ENCODE measurements around the gene DEPDC1B.
"Not testable (repeated sequence)": the region's sequence is repeated elsewhere in the genome, so short reads cannot be mapped to it uniquely, and the experiment has no call there.

The DEPDC1B gene

DNA sequence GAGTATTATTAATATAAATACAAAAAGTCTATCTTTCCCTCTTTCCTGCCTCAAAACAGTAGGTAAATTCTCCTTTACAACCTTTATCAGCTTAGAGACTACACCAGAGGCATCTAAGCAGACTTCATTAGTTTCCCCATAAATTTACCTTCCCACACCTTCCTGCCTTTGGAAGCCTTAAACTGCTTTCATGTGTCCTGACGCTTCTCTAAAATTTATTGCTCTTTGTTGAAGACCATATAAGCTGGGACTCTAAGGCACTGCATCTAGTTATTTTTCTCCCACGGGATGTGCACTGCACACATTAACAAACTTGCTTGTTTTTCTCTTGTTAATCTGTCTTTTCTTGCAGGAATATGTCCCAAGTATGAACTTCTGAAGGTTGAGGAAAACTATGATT is 51.8 kb downstream of the DEPDC1B start:
- no peak for DNase-seq (ENCODE audit: low spot score)

- DNase-seq (ENCODE audit: low spot score) = no peak
These were observed 59.1 kb downstream of the DEPDC1B start for GRCh38 chr5:60640901-60641300.

DNA sequence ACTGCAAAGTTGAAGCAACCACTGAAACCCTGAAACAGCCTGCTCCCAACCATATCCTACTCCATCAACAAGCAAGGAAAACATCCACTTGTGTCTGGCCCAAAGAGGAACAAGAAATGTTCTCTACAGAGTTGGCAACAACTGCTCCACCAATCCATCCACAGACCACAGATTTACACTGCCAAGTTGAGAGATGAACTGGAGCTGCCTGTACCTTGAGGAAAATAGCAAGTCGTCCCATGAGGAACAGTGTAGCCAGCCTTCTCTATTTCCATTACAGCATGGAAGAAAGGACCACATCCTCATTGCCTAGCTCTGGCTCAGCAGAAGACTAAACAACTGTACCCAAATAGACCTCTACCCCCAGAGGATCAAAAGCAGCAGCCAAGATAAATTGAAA is 60.4 kb downstream of the DEPDC1B start:
- no peak for DNase-seq (ENCODE audit: low spot score)

DNA sequence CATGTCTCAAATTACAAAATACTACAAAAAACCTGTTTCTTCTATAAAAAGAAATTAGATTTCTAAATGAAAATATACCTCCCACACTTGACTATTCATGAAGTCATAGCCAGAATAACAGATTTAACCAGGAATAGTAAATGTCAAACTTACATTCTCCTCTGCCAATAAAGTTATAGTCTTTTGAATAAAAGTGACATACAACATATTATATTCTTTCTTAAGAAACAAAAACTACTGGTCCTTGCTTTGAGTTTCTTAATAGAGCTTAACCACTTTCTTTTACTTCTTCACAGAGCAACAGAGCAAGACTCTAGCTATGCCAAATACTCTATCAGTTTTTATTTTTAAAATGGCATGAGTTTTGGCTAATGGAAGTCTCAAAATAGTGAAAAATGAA is 61.7 kb downstream of the DEPDC1B start:
- DNase-seq (ENCODE audit: low spot score) = no peak

DNA sequence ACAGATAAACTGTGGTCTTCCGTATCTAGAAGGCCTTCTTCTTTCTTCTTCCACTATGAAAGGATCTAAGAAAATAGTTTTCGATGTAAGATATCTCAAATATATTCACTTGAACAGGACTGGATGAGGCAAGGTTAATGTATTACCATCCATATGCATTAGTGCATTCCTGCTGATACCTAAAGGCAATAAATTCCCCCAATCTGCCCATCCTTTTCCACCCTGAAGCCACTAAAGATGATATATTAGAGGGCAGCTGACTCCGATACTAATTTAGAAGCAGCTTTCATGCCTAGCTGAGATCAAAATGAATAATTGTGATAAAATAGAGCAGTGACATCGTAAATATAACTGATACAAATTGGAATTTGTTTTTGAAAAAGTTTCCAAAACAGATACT is 63.3 kb downstream of the DEPDC1B start:
- no peak for DNase-seq (ENCODE audit: low spot score)

GRCh38 chr5:60636001-60636400 is 64.0 kb downstream of the DEPDC1B start:
- no peak for DNase-seq (ENCODE audit: low spot score)

DNA sequence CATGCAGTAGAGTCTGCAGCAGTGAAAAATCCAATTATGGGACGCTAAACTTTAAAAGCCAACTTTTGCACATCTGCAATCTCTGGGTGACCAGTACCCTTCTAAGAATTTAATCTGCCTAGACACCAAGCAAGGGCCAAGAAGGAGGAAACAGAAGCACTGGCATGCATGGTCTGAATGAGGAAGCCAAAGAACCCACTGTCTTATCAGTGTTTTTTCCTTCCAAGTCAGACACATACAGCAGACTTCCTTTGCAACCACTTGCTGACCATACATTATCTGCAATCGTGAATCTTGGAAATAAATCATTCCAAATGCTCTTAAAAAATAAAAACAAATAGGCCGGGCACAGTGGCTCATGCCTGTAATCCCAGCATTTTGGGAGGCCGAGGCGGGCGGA is 65.9 kb downstream of the DEPDC1B start:
- DNase-seq (ENCODE audit: low spot score) = no peak

DNA sequence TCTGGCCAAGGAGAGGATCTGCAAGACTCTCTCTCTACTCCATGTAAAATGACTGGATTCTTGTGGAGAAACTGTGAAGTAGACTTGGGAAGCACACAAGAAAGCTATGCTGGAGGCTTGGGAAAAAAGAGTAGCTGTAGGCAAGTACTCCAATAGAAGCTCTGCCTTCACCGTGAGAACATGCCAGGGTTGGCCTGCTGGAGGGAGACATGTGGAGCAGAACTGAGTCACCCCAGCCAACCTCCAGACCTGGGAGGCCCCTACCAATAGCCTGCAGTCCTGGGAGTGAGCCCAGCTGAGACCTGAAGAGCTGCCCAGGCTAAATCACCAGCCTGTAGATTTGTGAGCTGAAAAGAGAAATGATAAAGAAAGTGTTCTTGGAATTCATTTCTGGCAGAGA is 66.6 kb downstream of the DEPDC1B start:
- no peak for DNase-seq (ENCODE audit: low spot score)

DNA sequence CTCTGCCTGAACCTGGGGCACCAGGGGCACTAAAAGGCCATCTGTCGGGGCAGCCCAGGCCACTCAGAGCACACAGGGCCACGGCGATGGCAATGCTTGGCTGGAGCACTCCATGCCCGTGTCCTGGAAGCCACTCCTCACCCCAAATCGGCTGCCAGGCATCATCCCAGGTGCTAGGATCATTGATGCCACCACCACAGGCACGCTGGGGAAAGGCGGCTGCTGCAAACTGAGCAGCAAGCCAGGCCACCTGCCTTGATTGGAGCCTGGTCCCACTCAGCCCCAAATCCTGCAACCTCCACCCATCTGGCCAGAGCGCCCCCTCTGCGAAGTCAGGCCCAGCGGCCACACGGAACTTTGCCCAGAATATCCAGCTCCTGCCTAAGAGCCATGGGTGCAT is 67.8 kb downstream of the DEPDC1B start:
- no peak for DNase-seq (ENCODE audit: low spot score)

- no peak for DNase-seq (ENCODE audit: low spot score)
These were observed 69.1 kb downstream of the DEPDC1B start for GRCh38 chr5:60630836-60631235.

GRCh38 chr5:60630179-60630578 is 69.8 kb downstream of the DEPDC1B start:
- DNase-seq (ENCODE audit: low spot score) = no peak

GRCh38 chr5:60624875-60625274 is 75.1 kb downstream of the DEPDC1B start:
- DNase-seq (ENCODE audit: low spot score) = not testable (repeated sequence)

DNA sequence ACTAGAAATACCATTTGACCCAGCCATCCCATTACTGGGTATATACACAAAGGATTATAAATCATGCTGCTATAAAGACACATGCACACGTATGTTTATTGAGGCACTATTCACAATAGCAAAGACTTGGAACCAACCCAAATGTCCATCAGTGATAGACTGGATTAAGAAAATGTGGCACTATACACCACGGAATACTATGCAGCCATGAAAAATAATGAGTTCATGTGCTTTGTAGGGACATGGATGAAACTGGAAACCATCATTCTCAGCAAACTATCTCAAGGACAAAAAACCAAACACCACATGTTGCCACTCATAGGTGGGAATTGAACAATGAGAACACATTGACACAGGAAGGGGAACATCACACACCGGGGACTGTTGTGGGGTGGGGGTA is 79.2 kb downstream of the DEPDC1B start:
- not testable (repeated sequence) for DNase-seq (ENCODE audit: low spot score)

- DNase-seq (ENCODE audit: low spot score) = no peak
These were observed 86.1 kb downstream of the DEPDC1B start for GRCh38 chr5:60613826-60614225.

DNA sequence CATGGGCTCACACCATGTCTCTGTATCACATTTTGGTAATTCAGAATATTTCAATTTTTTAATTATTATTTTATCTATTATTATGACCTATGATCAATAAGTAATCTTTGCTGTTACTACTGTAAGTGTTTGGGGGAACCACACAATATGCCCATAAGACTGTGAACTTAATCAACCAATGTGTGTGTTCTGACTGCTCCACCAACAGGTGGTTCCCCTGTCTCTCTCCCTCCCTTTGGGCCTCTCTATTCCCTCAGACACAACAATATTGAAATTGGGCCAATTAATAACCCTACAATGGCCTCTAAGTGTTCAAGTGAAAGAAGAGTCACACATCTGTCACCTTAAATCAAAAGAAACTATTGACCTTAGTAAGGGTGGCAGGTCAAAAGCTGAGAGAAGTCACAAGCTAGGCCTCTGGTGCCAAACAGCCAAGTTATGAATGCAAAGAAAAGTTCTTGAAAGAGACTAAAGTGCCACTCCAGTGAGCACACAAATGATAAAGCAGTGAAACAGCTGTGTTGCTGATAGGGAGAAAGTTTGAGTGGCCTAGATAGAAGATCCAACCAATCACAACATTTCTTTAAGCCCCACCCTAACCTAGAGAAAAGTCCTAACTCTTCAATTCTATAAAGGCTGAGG is 88.7 kb downstream of the DEPDC1B start:
- DNase-seq (ENCODE audit: low spot score) = no peak

DNA sequence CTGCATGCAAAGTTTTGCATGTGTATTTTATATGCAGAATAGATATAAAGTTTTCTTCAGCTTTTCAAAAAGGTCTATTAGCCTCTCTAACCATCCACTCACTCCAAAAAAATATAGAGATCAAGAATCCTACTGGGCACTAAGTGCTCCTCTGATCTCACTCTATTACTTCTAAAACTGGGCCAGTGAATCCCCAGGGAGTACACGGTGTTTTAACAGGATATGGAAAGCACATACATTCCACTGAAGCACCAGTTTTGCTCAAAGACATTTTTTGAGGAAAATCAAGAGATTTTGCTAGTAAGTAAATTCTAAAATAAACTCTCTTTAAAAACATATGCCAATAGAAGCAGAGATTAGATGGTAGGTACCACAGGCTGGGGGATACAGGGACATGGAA is 95.2 kb downstream of the DEPDC1B start:
- no peak for DNase-seq (ENCODE audit: low spot score)

DNA sequence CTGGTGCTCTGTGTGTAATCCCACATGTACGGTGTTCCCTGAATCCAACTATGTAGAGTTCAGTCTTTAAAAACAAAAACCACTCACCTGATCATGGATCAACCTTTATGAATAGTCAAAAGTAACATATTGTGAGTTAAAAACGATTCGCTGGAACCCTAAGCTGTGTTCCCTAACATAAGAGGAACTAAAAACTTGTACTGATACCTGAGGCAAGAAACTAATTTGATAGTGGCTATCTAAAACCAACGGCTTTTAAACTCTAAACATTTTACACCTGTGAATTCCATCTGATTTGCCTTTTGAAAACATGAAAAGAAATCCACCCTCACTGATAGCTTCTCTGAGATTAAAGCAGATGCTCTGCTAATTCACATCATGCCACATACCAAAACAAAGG is 101.5 kb downstream of the DEPDC1B start:
- no peak for DNase-seq (ENCODE audit: low spot score)

GRCh38 chr5:60597572-60598320 is 102.2 kb downstream of the DEPDC1B start:
- DNase-seq (ENCODE audit: low spot score) = no peak

- DNase-seq (ENCODE audit: low spot score) = no peak
These were observed 105.1 kb downstream of the DEPDC1B start for GRCh38 chr5:60594715-60595477.

DNA sequence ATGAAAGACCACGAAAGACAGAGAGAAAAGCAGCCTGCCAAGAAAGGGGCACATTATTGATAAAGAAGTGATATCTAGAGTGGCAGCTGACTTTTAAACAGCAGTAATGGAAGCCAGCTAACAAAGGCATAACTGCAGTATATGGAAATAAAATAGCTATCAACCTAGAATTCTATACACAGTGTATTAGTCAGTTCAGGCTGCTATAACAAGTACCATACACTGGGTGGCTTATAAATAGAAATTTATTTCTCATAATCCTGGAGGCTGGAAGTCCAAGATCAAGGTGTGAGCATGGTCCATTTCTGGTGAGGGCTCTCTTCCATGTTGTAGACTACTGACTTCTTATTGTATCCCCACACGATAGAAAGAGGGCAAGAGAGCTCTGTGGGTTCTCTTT is 109.8 kb downstream of the DEPDC1B start:
- DNase-seq (ENCODE audit: low spot score) = no peak

DNA sequence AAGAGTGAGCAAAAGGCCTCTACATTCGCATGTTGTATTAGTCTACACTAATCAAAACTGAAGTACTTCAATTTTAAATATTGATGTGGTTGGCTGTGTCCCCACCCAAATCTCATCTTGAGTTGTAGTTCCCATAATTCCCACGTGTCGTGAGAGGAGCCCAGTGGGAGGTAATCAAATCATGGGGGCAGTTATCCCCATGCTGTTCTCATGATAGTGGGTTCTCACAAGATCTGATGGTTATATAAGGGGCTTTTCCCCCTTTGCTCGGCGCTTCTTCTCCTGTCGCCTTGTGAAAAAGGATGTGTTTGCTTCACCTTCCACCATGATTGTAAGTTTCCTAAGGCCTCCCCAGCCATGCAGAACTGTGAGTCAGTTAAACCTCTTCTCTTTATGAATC is 112.7 kb downstream of the DEPDC1B start:
- not testable (repeated sequence) for DNase-seq (ENCODE audit: low spot score)

- no peak for DNase-seq (ENCODE audit: low spot score)
These were observed 113.6 kb downstream of the DEPDC1B start for GRCh38 chr5:60586307-60586901.

- DNase-seq (ENCODE audit: low spot score) = no peak
These were observed 114.3 kb downstream of the DEPDC1B start for GRCh38 chr5:60585618-60586017.
